B cell (primary cell): ENCODE measurements around the gene PLEKHA7.

Experiments used
- EZH2 ChIP-seq: IDR thresholded peaks from 2 replicates; pipeline ENCODE4 v1.6.1; 2012; ENCODE audit warnings: borderline replicate concordance, low read depth, mild to moderate bottlenecking, moderate library complexity, low read length; ENCODE audit not compliant: insufficient read depth, poor library complexity, severe bottlenecking
- TF ChIP-seq, protein P1 (sequence below): fragments of 200-600 bp; IDR thresholded peaks from one replicate; pipeline ENCODE4 v1.8.0; 2022; ENCODE audit warnings: antibody characterized with exemption, mild to moderate bottlenecking

GRCh38 chr11:16933756-16934603 lies 80.2 kb downstream of the PLEKHA7 start:
- TF ChIP-seq, protein P1, sequence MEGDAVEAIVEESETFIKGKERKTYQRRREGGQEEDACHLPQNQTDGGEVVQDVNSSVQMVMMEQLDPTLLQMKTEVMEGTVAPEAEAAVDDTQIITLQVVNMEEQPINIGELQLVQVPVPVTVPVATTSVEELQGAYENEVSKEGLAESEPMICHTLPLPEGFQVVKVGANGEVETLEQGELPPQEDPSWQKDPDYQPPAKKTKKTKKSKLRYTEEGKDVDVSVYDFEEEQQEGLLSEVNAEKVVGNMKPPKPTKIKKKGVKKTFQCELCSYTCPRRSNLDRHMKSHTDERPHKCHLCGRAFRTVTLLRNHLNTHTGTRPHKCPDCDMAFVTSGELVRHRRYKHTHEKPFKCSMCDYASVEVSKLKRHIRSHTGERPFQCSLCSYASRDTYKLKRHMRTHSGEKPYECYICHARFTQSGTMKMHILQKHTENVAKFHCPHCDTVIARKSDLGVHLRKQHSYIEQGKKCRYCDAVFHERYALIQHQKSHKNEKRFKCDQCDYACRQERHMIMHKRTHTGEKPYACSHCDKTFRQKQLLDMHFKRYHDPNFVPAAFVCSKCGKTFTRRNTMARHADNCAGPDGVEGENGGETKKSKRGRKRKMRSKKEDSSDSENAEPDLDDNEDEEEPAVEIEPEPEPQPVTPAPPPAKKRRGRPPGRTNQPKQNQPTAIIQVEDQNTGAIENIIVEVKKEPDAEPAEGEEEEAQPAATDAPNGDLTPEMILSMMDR: no peak
- TF ChIP-seq EZH2: no peak
